Pons (tissue), 1 donor: Measurements from ENCODE around the gene FARSB.
"Not testable (repeated sequence)": the region's sequence is repeated elsewhere in the genome, so short reads cannot be mapped to it uniquely, and the experiment has no call there.

Experiments
- DNase-seq: peaks from one replicate; pipeline ENCODE4 v3.0.0-alpha.2; 2016; ENCODE audit warnings: low spot score

The FARSB gene

DNA sequence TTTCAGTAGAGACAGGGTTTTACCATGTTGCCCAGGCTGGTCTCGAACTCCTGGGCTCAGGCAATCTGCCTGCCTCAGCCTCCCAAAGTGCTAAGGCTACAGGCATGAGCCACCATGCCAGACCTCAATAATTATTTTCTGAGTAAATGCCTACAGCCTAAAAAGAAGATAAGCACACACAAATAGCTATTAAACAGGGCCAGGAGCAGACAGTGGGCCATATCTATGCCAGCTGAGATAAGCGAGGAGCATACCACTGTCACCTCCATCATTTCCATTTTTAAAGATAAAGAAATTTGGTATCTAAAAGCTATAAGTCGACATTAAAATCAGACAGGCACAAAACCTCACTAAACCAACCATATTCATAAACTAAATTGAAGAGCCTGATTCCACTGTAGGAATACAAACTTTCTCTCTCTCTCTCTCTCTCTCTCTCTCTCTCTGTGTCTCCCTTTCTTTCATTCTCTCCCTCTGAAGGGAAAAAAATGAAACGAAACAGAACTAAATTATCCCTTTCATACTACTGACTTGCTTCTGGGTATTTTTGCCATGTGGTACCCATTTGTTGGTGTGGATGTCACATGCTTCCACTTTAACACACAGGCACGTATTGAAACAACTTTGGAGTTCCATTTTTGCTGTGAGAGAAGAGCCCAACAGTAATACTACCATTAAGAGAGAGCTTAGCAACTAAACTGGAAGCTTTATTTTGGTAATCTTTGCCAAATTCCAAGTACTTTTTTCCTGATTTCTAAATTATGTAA, 51.0 kb downstream of the FARSB start:
- peak; percentile 14 for DNase-seq

DNA sequence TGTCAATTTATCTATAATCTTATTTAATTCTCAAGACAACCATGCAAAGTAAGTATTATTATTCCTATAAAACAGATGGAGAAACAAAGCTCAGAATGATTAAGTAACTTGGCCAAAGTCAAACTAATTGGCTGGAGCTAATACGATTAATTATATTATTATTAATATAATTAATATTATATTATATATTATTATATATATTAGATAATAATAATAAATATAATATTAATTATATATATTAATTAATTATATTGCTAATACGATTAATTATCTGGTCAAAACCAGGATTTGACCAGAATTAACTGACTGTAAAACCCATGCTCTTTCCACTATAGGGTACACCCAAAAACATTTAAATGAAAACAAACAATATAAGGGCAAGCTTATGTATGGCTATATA, 52.4 kb downstream of the FARSB start:
- DNase-seq: no peak

GRCh38 chr2:222598611-222599010, 57.3 kb downstream of the FARSB start:
- no peak for DNase-seq

DNA sequence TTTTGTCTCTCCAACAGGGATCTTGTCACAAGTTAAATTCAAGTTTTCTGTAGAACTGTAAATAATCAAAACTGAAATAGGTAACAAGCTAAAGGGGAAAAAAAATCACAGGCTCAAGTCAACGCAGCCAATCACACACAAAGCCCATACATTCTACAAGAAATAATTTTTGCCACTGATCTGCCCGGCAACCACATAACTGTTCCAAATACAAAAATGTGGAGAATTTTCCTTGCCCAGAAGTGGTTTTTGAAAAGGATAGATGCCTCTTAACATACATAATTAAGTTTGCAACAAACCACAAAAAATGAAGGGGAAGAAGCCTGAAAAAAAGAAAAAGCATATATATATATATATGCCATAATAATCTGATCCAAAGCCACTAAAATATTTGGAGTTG, 60.3 kb downstream of the FARSB start:
- no peak for DNase-seq

GRCh38 chr2:222594679-222595078, 61.2 kb downstream of the FARSB start:
- peak; percentile 54 for DNase-seq

- no peak for DNase-seq
Observed at GRCh38 chr2:222592176-222592575, 63.7 kb downstream of the FARSB start.

DNA sequence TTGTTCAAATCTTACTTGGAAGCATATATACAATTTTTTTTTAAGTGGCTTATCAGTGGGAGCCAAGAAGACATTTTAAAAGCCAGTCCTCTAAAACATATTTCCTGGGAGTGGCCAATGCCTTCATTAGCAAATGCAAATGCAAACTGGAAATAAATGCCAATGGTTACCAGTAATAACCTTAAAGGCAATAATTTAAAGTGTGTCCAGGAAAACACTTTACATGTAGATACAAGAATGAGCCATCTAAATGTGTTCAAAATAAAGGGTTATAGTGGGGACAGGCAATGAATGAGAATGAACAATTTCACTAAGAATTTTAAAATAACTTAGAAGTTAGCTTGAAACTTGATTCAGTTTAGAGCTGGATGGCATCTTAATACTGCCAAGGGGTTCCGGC, 64.2 kb downstream of the FARSB start:
- no peak for DNase-seq

DNA sequence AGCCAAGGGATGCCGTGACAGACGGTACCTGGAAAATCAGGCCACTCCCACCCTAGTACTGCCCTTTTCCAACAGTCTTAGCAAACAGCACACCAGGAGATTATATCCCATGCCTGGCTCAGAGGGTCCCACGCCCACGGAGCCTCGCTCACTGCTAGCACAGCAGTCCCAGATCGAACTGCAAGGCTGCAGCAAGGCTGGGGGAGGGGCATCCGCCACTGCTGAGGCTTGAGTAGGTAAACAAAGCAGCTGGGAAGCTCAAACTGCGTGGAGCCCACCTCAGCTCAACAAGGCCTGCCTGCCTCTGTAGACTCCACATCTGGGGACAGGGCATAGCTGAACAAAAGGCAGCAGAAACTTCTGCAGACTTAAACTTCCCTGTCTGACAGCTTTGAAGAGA, 71.3 kb downstream of the FARSB start:
- DNase-seq: not testable (repeated sequence)

GRCh38 chr2:222582928-222583327, 73.0 kb downstream of the FARSB start:
- DNase-seq: no peak

- DNase-seq: no peak
Observed at GRCh38 chr2:222577341-222577740, 78.6 kb downstream of the FARSB start.

DNA sequence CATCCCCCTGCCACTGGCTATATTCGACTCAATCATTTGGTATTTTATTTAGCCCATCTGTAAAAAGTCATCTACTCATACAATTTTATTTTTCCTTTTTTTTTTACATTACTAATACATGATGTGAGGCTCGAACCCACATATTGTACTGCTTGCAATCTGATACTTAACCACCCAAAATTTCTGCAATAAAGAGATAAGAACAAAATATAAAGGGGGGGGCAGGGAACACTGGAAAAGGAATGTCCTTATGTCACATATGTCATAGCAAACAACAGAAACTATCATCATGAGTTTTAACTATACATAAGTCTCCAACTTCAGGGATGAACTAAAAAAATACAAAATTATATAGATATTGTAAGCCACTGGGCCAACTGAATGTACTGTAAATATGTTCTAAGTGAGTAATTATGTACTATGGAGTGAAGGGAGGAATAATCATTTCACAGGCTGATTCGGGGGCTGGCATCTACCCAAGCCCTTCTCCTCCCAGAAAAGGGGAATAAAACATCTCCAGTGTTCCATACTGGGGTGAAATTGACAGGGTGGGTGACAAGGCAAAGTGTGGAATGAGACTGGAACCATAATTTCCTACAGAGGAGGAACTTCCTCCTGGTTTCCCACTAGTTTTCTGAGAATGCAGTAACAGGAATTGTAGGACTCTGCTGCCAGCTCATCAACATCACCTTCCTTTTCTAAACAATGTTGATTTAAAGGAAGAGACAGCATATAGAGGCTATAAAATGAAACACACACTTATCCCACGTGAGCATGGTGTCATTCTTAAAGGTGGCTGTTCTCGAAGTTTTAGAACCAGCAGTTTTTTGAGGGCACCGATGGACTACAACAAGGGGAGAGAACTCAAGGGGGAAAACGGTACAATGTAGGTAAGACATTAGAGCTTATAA, 79.5 kb downstream of the FARSB start:
- DNase-seq: no peak

- DNase-seq: no peak
Observed at GRCh38 chr2:222575618-222576017, 80.3 kb downstream of the FARSB start.

GRCh38 chr2:222572751-222573174, 83.1 kb downstream of the FARSB start:
- DNase-seq: peak; percentile 15

GRCh38 chr2:222572264-222572721, 83.6 kb downstream of the FARSB start:
- DNase-seq: no peak

- DNase-seq: no peak
Observed at GRCh38 chr2:222569826-222570225, 86.1 kb downstream of the FARSB start.

DNA sequence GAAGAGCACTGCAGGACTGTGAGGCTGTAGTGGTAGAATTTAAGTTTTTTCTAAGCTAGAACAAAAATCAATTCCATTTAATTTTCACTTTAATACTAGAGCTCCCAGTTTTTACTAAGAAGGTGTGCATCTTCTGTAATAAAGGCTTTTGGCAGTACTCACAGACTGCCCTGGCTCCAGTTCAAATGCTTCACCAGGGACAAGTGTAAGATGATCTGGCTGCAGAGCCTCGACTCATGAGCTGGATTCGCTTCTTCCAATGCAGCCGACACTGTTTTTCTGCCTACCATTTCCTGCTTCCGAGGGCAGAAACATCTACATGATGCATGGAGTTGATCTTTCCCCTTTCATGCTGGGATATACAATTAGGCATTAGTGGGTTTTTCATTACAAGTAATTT, 87.0 kb downstream of the FARSB start:
- DNase-seq: peak; percentile 16

DNA sequence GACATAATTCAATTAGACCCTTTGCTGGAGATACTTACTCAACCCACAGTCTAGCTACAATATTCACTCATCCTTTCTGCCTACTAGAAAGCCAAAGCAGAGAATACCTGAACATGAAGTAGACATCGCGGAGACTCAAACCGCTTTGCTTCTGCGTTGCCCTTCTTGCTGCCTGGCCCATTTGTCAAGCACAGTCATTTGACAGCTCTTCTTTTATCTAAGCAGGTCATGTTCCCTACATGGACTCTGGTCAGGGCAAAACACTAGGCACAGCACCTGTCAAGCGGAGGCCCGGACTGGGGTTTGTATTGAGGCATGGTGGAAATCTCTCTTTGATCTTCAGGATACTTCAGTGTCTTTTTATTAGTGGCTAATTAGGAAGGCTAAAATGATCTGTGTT, 89.7 kb downstream of the FARSB start:
- DNase-seq: no peak

GRCh38 chr2:222563936-222564335, 92.0 kb downstream of the FARSB start:
- no peak for DNase-seq

DNA sequence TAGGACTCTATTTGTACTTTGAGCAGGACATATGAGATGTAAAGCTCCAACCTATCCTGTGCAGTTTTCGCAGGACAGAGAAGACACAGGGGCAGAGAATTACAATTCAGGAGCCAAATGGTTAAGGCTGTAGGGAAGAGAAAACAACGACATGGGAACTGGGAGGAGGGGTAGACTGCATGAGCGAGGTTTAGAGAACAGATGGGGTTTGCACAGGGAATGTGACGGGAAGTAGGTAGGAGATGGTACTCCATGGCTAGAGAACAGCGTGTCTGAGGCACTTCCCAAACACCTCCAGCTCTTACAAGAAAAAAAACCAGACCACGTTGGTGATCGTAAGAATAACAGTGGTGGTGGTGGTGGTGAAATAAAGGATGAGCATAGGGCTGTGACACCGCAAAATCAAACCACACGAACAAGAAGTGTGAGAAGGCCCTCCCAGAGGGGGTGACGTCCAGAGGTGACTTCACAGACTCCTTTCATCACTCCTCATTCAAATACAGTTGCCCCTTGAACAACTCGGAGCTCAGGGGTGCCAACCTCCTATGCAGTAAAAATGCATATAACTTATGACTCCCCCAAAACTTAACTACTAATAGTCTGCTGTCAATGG, 92.7 kb downstream of the FARSB start:
- DNase-seq: no peak

- peak; percentile 69 for DNase-seq
Observed at GRCh38 chr2:222561817-222562645, 93.9 kb downstream of the FARSB start.

DNA sequence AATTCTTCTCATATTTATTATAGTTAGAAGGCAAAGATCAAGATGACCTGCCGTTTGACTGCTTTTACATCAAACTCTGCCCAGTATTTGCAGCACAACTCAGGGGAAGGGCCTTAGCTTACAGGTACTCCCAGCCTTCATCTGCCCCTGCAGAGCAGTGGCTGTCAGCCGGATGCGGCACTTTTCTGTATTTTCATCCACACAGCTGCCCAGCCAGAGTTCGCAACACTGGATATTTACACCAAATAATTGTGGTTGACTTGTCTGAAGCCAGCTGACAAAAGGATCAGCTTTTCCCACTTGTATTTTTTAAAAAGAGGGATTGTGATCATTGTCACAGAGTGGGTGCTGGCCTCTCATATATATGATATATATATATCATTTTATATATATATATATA, 94.7 kb downstream of the FARSB start:
- no peak for DNase-seq

GRCh38 chr2:222554517-222554916, 101.4 kb downstream of the FARSB start:
- no peak for DNase-seq
